Sigmoid colon (tissue), 4 donors: ENCODE measurements around the gene RBX1.

Source experiments
- POLR2A ChIP-seq, 2 donors: fragments of 450-650 bp; IDR thresholded peaks; one replicate each; pipeline ENCODE4 v1.6.1; 2016; ENCODE audit warnings: antibody characterized with exemption in 2 of 2, mild to moderate bottlenecking in 2 of 2, moderate library complexity in 2 of 2
- POLR2AphosphoS5 ChIP-seq, 4 donors: sonication (generic); formaldehyde crosslinking; IDR thresholded peaks; one replicate each; pipeline ENCODE4 v1.6.1; 2017; ENCODE audit warnings: antibody characterized with exemption in 4 of 4
- TF ChIP-seq, protein P1 (sequence below), 4 experiments: fragments of 450-650 bp in 3 of 4; fragments of 200-600 bp in 1 of 4; IDR thresholded peaks; one replicate each; pipeline ENCODE4 v1.5.1; 2016 to 2019; ENCODE audit warnings: antibody characterized with exemption in 4 of 4, mild to moderate bottlenecking in 3 of 4, moderate library complexity in 2 of 4

DNA sequence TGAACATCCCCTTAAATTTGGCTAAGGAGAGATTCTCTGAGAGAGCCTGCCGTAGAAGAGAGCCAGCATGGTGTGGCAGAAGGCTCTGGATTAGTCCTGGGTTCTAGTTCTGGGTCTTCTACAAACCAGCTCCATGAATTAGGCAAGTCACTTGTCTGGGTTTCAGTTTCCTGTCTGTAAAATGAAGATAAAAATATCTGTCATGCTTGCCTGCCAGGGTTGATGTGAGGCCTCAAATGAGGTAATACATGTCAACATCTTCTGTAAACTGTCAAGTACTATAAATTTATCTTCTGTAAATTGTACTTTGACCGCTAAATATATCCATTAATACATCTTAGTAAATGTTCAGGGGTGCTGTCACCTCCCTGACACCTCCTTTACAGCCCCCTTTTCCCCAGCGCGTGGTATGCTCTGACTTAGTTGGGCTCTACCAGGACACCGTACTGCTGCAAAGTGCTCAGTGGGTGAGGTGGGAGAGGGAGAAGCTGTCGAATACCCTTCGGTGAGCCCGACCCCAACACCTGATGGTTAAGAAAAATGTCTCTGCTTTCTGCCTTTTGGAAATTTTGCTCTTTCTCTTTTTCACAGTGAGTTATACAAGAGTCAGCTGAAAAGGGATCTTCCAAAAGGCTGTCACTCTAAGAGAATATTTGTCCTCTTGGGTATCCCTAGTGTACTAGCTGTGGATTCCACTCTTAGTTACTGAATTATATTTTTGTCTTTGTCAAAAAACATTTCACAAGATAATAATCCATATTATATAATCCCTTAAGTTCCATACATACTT lies 15.0 kb downstream of the RBX1 start:
- TF ChIP-seq, protein P1, sequence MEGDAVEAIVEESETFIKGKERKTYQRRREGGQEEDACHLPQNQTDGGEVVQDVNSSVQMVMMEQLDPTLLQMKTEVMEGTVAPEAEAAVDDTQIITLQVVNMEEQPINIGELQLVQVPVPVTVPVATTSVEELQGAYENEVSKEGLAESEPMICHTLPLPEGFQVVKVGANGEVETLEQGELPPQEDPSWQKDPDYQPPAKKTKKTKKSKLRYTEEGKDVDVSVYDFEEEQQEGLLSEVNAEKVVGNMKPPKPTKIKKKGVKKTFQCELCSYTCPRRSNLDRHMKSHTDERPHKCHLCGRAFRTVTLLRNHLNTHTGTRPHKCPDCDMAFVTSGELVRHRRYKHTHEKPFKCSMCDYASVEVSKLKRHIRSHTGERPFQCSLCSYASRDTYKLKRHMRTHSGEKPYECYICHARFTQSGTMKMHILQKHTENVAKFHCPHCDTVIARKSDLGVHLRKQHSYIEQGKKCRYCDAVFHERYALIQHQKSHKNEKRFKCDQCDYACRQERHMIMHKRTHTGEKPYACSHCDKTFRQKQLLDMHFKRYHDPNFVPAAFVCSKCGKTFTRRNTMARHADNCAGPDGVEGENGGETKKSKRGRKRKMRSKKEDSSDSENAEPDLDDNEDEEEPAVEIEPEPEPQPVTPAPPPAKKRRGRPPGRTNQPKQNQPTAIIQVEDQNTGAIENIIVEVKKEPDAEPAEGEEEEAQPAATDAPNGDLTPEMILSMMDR (IDR thresholded peaks at IDR 0.05), result no peak
- TF ChIP-seq POLR2A (IDR thresholded peaks at IDR 0.05) (no peak), POLR2AphosphoS5 (IDR thresholded peaks at IDR 0.05) (no peak)
